HG03135 (cell line): ENCODE measurements around the gene DAAM2.

ENCODE experiments used
- ATAC-seq: cut with Tn5 transposase; IDR thresholded peaks from one replicate; pipeline ENCODE4 v1.9.1; 2021; ENCODE audit warnings: mild to moderate bottlenecking, moderate library complexity; ENCODE audit not compliant: unreplicated experiment

The DAAM2 gene

DNA sequence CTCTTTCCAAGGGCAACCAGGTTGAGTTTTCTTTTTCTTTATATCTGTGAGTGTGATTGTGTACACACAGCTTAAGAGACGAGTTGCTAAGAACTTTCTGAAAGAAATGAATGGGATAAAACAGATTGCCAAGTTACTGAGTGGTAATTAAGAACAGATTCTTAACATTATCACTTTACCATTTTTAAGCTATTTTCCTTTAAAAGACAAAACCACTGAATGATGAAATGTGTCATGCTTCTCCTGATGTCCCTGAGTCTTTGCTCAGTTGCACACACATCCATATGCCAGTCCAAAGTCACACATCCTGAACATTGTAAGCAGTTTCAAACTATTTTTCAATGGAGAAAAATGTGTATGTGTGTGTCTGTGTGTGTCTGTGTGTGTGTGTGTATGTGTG is 5.5 kb upstream of the DAAM2 start:
- no peak for ATAC-seq

- ATAC-seq: no peak
Measured at GRCh38 chr6:39787322-39787721, 4.9 kb upstream of the DAAM2 start.

GRCh38 chr6:39790772-39791171 is 1.4 kb upstream of the DAAM2 start:
- ATAC-seq: no peak

DNA sequence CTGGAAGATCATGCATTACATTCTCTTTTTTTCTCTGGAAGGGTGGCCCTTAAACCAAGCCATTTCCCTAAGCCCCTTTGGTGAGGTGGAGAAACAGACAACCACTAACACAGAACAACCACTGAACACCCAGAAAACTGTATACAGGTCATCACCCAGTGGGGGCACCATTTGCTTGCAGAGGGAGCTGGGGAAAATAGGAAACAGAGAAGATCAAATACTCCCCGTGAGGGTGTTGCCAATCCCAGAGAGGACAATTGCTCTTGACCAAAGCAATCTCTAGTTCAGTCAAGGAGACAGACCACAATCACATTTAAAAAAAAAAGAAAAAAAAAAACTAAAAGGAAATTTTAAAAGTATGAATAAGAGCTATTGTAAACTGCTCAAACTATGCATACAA is 865 bp upstream of the DAAM2 start:
- ATAC-seq: no peak

DNA sequence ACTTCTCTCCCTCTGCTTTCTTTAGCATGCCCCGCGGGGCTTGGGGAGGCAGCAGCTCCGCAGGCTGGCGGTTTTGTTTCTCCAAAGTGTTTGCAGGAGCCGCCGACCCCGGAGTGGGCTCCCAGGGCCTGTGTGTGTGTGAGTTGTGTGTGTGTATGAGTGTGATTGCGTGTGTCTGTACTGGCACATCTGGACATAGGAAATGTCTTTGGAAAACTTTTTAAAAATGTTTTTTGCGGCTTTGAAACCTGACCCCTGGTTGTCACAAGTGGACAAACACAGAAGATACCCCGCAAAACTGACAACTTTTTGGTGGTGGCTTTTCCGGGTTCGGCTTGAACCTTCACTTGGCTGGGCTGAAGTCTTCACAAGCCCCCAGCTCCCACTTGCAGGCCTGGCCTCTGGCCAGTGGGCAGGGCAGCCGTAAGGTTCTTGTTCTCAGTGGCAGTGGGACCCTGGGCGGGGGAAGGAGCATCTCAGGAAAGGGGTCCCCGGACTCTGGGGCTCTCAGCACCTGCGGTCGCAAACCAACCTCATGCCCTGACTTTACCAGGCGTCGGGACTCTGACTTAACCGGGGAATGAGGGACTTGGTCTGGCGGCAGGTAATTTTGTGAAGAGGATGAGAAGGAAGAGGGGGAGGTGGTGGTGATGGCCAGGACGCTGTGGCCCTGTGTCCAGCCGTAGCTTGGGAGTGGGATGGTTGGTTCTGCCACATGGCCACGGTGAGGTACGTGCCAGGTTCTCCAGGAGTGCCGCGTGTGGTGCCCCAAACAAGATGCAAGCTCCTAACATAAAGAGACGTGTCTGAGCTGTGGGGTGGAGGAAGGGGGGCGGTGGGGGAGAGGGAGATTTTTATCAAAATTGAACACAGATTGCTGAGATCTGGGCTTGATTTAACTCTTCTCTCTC is 619 bp downstream of the DAAM2 start:
- no peak for ATAC-seq

- no peak for ATAC-seq
Measured at GRCh38 chr6:39793516-39793915, 1.3 kb downstream of the DAAM2 start.

DNA sequence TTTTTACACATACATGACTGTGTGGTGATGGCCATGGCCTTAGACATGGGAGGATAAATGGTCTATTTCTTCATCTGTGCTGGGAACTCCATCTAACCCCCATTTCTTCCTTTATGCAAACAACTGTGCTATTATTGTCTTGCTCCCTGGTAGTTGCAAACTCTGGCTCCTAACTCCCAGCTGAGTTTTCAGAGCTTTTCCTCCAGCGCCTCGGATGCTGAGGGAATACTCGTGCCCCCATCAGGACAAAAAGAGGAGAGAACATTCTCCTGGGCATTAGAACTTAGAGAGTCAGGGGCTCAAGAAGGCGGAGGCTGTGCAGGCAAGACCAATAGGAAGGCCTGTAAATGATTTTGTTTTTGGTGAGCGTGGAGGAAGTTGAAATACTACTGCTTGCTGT is 2.1 kb downstream of the DAAM2 start:
- ATAC-seq: no peak

- ATAC-seq: no peak
Measured at GRCh38 chr6:39797751-39798150, 5.6 kb downstream of the DAAM2 start.

GRCh38 chr6:39800034-39801032 is 8.2 kb downstream of the DAAM2 start:
- ATAC-seq: no peak

GRCh38 chr6:39801456-39802251 is 9.5 kb downstream of the DAAM2 start:
- ATAC-seq: no peak

DNA sequence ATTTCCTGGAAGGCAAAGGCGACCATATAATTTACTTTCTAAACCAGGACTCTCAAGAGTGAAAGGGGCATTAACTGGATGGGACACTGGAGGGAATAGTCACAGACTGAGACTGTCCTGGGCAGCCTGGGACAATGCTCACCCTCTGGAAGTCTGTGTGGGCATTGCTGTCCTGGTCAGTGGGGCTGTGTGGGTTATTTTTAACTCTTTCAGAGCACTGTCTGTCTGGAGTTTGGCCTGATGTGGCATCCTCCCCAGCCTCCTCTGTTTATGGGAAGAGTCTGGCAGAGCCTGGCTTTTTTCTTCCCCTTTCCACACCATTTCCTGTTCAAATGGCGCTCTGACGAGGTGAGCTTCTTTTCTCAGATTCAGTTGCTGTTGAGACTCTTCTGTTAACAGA is 11.7 kb downstream of the DAAM2 start:
- ATAC-seq: no peak

- ATAC-seq: no peak
Measured at GRCh38 chr6:39804466-39805065, 12.4 kb downstream of the DAAM2 start.

DNA sequence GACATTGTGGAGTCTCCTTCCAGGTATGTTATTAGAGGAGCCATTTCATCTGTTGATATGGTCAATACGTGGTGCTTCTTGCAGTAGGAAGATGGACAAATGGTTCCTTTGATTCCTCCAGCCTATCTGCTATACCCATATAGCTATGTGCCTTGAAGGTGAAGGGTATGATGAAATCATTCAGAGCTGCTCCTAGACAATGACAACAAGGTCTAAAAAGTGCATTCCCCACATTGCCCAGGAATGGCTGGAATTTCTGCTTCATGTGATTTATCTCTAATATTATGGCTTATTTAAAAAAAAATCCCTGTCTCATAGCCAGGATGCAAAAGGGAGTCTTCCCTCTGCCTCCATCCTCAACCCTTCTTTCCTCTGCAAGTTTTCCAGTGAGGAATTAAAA is 14.1 kb downstream of the DAAM2 start:
- ATAC-seq: no peak

DNA sequence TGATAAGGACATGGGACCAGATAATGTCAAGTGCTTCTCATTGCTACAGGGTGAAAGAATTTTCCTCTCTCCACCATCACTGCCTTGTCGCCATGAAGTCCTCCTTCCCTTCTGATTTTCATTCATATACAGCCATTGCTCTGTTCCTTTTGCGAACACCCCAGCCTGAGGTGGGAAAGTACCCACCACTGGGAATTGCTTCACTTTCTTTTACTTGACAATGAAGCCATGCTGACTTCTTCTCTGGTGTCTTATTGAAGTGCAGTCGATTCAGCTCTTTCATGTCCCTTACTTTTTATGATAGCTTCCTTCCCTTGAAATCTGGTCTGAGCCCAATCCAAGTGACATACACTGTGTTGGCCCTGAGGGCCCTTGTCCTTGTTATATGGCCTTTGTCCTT is 16.2 kb downstream of the DAAM2 start:
- ATAC-seq: no peak

DNA sequence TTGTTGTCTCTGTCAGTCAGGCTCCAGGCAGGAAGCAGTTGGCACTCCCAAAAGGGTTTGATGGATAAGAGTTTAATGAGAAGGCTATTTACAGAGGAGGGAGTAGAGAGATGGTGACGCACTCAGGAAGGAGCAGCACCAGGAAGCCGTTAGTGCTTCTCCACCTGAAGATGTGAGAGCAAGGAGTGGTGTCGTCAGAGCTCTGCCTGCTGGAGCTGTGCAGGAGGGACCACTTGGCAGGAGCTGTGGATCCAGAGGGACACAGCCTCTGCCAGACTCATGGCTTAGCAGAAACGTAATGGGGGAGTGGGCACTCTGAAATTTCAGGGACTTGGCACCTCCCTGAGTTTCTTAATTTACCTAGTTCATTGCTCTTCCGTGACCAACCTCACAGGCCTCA is 16.8 kb downstream of the DAAM2 start:
- no peak for ATAC-seq

DNA sequence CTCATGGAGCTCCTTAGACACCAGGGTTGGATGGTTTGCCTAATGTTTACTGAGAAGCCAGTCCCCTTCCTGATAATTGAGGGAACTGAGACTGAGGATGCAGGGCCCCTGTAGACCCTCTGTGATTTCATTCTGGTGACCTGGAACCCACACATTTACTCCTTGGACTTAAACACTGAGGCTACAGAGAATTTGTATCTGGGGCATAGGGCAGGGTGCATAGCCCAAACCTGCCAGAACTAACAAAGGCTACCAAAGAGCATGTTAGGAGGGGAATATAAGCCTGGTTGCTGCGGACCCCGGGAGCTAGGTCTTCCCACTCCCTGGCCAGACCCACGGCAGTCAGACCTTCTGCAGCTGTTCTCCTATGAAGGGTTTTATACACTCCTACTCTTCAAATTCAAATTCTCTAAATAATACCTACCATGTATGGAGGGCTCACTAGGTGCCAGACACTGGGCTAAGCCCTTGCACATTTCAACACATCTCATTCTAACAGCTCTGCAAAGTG is 19.7 kb downstream of the DAAM2 start:
- ATAC-seq: no peak

- ATAC-seq: no peak
Measured at GRCh38 chr6:39812496-39812852, 20.3 kb downstream of the DAAM2 start.

DNA sequence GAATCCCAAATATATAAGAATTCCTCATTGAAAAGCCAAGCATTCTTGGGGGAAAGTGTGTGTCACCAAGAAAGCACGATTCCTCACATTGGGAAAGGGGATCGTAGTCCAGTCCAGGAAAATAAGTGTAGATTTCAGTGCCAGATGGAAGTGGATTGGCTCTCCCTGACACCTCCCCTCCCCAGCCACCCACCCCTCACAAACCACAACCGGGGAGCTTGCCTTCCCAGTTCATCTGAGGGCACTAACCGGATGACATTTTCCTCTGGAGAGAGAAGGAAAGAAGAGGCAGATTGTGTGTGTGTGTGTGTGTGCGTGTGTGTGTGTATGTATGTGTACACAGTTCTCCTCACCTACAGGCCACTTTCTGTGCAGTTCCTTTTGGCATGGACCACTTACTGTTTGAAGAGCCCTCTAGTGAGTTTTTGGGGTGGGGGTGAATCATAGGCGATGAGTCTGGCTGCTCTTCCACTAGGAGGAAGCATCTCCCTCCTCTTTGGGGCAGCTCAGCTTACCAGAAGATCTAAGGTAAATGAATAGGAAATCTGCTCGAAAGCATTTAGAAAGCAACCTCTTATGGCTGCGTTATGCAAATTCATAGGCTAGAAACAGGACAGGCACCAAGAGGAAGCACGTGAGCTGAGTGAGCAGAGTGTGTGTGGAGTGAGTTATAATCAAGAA is 20.8 kb downstream of the DAAM2 start:
- ATAC-seq: peak; percentile 89

- ATAC-seq: no peak
Measured at GRCh38 chr6:39814236-39814635, 22.1 kb downstream of the DAAM2 start.

- no peak for ATAC-seq
Measured at GRCh38 chr6:39815356-39815755, 23.2 kb downstream of the DAAM2 start.
